NT2/D1 (cell line): ENCODE data around the gene PYHIN1.
"Not testable (repeated sequence)": the region's sequence is repeated elsewhere in the genome, so short reads cannot be mapped to it uniquely, and the experiment has no call there.

Source experiments
- SUZ12 ChIP-seq: IDR thresholded peaks from 2 replicates; pipeline ENCODE4 v1.6.1; 2011; ENCODE audit not compliant: insufficient read length, insufficient read depth; ENCODE audit errors: extremely low read depth
- YY1 ChIP-seq: IDR thresholded peaks from 2 replicates; pipeline ENCODE4 v1.6.1; 2011; ENCODE audit not compliant: insufficient read length, insufficient read depth
- ZNF274 ChIP-seq: IDR thresholded peaks from 2 replicates; pipeline ENCODE4 v1.6.1; 2011; ENCODE audit warnings: mild to moderate bottlenecking, low read depth, low read length

DNA sequence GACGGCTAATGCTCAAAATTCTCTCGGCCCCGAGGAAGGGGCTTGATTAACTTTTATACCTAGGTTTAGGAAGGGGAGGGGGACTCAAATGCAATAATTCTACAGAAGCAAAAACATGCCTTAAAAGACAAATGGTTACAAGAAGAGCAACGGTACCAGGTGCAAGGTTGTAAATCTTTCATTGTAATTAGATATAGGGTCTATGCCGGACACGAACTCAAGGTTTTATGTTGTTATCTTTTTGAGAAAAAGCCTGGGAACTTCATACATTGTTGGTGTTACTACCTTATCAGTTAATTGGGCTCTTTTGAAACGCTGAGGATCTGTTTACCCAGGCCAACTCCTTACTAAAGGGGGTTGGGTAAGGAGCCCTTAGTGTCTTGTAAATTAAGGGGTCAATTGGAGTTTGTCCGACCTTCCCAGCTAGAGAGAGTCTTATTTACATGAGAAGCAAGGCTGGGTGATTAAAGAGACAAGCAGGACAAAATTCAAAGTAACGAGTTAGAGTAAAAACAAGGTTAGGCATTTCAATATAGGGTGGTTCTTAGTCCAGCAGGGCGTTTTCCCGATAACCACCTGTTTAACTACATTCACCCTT, 75.0 kb downstream of the PYHIN1 start:
- not testable (repeated sequence) for TF ChIP-seq SUZ12, ZNF274, YY1
